GM12875 (cell line): Measurements from ENCODE around the gene SRMS.

Experiments
- H3K4me3 ChIP-seq: one replicate; pipeline ENCODE4 v1.5.1; 2011; ENCODE audit warnings: low read depth, low read length, control low read depth
- CTCF ChIP-seq: IDR thresholded peaks from 2 replicates; pipeline ENCODE4 v1.5.1; 2011; ENCODE audit warnings: low read depth, mild to moderate bottlenecking, control low read depth, inconsistent platforms, low read length, moderate library complexity, borderline replicate concordance; ENCODE audit not compliant: insufficient read depth

The SRMS gene

GRCh38 chr20:63567136-63567385 is 19.5 kb upstream of the SRMS start:
- H3K4me3 ChIP-seq = no peak overlapping the region
- TF ChIP-seq CTCF = no peak

GRCh38 chr20:63566395-63567135 is 19.0 kb upstream of the SRMS start:
- no peak for TF ChIP-seq CTCF
- H3K4me3 ChIP-seq = no peak overlapping the region

GRCh38 chr20:63565699-63566335 is 18.3 kb upstream of the SRMS start:
- no peak for TF ChIP-seq CTCF
- no peak overlapping the region for H3K4me3 ChIP-seq

- TF ChIP-seq CTCF = no peak
These were observed 17.6 kb upstream of the SRMS start for GRCh38 chr20:63565021-63565698.

GRCh38 chr20:63564036-63564810 is 16.7 kb upstream of the SRMS start:
- H3K4me3 ChIP-seq = no peak overlapping the region
- no peak for TF ChIP-seq CTCF

More at GRCh38 chr20:63565021-63565698, 17.6 kb upstream of the SRMS start:
- no peak overlapping the region for H3K4me3 ChIP-seq

- H3K4me3 ChIP-seq = no peak overlapping the region
- no peak for TF ChIP-seq CTCF
These were observed 15.8 kb upstream of the SRMS start for GRCh38 chr20:63563225-63563935.
